Subcutaneous adipose tissue (tissue), 4 donors: ENCODE data around the gene L3MBTL1. TPM values are rescaled to one million over a fixed set of nuclear protein-coding genes. Genes with fewer than 3 reads are reported as not detected.

Experiments used
- CTCF ChIP-seq: fragments of 450-650 bp; IDR thresholded peaks from one replicate; pipeline ENCODE4 v1.5.1; 2016; ENCODE audit warnings: low read depth, mild to moderate bottlenecking, control low read depth, antibody characterized with exemption, moderate library complexity
- total RNA-seq, 4 donors: library from RNA; depleted of rRNA; stranded (reverse); fragments of >200 nt; gene quantifications; one replicate each; pipeline ENCODE4 v1.1.0, GENCODE V29; 2016

The L3MBTL1 gene
- total RNA-seq, 4 donors from 2014 or later = 5.7 to 11.7 (median 9.3) TPM

GRCh38 chr20:43462660-43463526 is 44.6 kb upstream of the L3MBTL1 start:
- TF ChIP-seq CTCF = no peak

GRCh38 chr20:43463527-43464218 is 43.8 kb upstream of the L3MBTL1 start:
- TF ChIP-seq CTCF = no peak

- TF ChIP-seq CTCF = no peak
Observed at GRCh38 chr20:43464219-43464790, 43.2 kb upstream of the L3MBTL1 start.

- no peak for TF ChIP-seq CTCF
Observed at GRCh38 chr20:43465625-43465943, 41.9 kb upstream of the L3MBTL1 start.

- TF ChIP-seq CTCF = no peak
Observed at GRCh38 chr20:43467589-43467988, 39.9 kb upstream of the L3MBTL1 start.

- no peak for TF ChIP-seq CTCF
Observed at GRCh38 chr20:43472671-43473380, 34.7 kb upstream of the L3MBTL1 start.

- no peak for TF ChIP-seq CTCF
Observed at GRCh38 chr20:43473381-43473704, 34.2 kb upstream of the L3MBTL1 start.
